Measurements from ENCODE around the gene GPC6.

GPC6 gene

GRCh38 chr13:93244141-93244917 lies 17.7 kb downstream of the GPC6 start:
- H3K36me3 ChIP-seq (ENCODE audit: insufficient read depth, low read length): no peaks in the 10 kb centered on the region
- no peak overlapping the region for H3K4me3 ChIP-seq (ENCODE audit: low read depth, low read length, poor library complexity, severe bottlenecking)
- H3K27ac ChIP-seq (ENCODE audit: low read depth, low read length, poor library complexity, severe bottlenecking): no peak overlapping the region
- H3K4me2 ChIP-seq (ENCODE audit: low read length): no peak overlapping the region
- no peaks in the 10 kb centered on the region for H3K9me3 ChIP-seq (ENCODE audit: low read length)
- no peaks in the 10 kb centered on the region for H3F3A ChIP-seq (ENCODE audit: insufficient read depth, low read length)
- H3K27me3 ChIP-seq (ENCODE audit: insufficient read depth, low read length): no peaks in the 10 kb centered on the region
- no peaks in the 10 kb centered on the region for H4K20me1 ChIP-seq (ENCODE audit: insufficient read depth, low read length)
- no peaks in the 10 kb centered on the region for H3K79me2 ChIP-seq (ENCODE audit: insufficient read depth, low read length)
- H3K4me1 ChIP-seq (ENCODE audit: insufficient read depth, low read length, severe bottlenecking): no peaks in the 10 kb centered on the region
- H3K9ac ChIP-seq (ENCODE audit: low read length): no peak overlapping the region
- no peak for TF ChIP-seq CTCF (IDR thresholded peaks at IDR 0.05; ENCODE audit: low read length)
- TF ChIP-seq EZH2 (IDR thresholded peaks at IDR 0.05; ENCODE audit: borderline replicate concordance, low read length): no peak
- no peak overlapping the region for H2AFZ ChIP-seq (ENCODE audit: low read length)
- no peaks in the 10 kb centered on the region for H3K9me2 ChIP-seq (ENCODE audit: low read depth, low read length)

- no peak for TF ChIP-seq EZH2 (IDR thresholded peaks at IDR 0.05; ENCODE audit: borderline replicate concordance, low read length)
- TF ChIP-seq CTCF (IDR thresholded peaks at IDR 0.05; ENCODE audit: low read length): no peak
- Histone ChIP-seq H3K9ac (ENCODE audit: low read length) (no peak overlapping the region), H3K4me3 (ENCODE audit: low read depth, low read length, poor library complexity, severe bottlenecking) (no peak overlapping the region), H4K20me1 (ENCODE audit: insufficient read depth, low read length) (no peaks in the 10 kb centered on the region), H3K79me2 (ENCODE audit: insufficient read depth, low read length) (no peaks in the 10 kb centered on the region), H3K9me3 (ENCODE audit: low read length) (no peaks in the 10 kb centered on the region), H3K36me3 (ENCODE audit: insufficient read depth, low read length) (no peaks in the 10 kb centered on the region), H3K27me3 (ENCODE audit: insufficient read depth, low read length) (no peaks in the 10 kb centered on the region), H3F3A (ENCODE audit: insufficient read depth, low read length) (no peaks in the 10 kb centered on the region), H2AFZ (ENCODE audit: low read length) (no peak overlapping the region), H3K27ac (ENCODE audit: low read depth, low read length, poor library complexity, severe bottlenecking) (no peak overlapping the region), H3K4me2 (ENCODE audit: low read length) (no peak overlapping the region), H3K4me1 (ENCODE audit: insufficient read depth, low read length, severe bottlenecking) (no peaks in the 10 kb centered on the region), H3K9me2 (ENCODE audit: low read depth, low read length) (no peaks in the 10 kb centered on the region)
Measured at GRCh38 chr13:93244918-93245280, 18.3 kb downstream of the GPC6 start.

- Histone ChIP-seq H3K27ac (ENCODE audit: low read depth, low read length, poor library complexity, severe bottlenecking) (no peak overlapping the region), H3K4me2 (ENCODE audit: low read length) (no peak overlapping the region), H3K9me3 (ENCODE audit: low read length) (no peaks in the 10 kb centered on the region), H3F3A (ENCODE audit: insufficient read depth, low read length) (no peaks in the 10 kb centered on the region), H3K9me2 (ENCODE audit: low read depth, low read length) (no peaks in the 10 kb centered on the region), H3K4me1 (ENCODE audit: insufficient read depth, low read length, severe bottlenecking) (no peaks in the 10 kb centered on the region), H2AFZ (ENCODE audit: low read length) (no peak overlapping the region), H4K20me1 (ENCODE audit: insufficient read depth, low read length) (no peaks in the 10 kb centered on the region), H3K9ac (ENCODE audit: low read length) (no peak overlapping the region), H3K79me2 (ENCODE audit: insufficient read depth, low read length) (no peaks in the 10 kb centered on the region), H3K36me3 (ENCODE audit: insufficient read depth, low read length) (no peaks in the 10 kb centered on the region), H3K27me3 (ENCODE audit: insufficient read depth, low read length) (no peaks in the 10 kb centered on the region), H3K4me3 (ENCODE audit: low read depth, low read length, poor library complexity, severe bottlenecking) (no peak overlapping the region)
- no peak for TF ChIP-seq CTCF (IDR thresholded peaks at IDR 0.05; ENCODE audit: low read length)
- no peak for TF ChIP-seq EZH2 (IDR thresholded peaks at IDR 0.05; ENCODE audit: borderline replicate concordance, low read length)
Measured at GRCh38 chr13:93246069-93246468, 19.5 kb downstream of the GPC6 start.

All from OCI-LY1 (cell line).